SW 1271 (cell line): ENCODE data around the gene MYLK3.
"Not testable (repeated sequence)": the region's sequence is repeated elsewhere in the genome, so short reads cannot be mapped to it uniquely, and the experiment has no call there.

Source experiments
- DNase-seq, 2 experiments: peaks; one replicate each; lab custom pipeline; 2025; lab: John Stamatoyannopoulos, UW

MYLK3 gene

DNA sequence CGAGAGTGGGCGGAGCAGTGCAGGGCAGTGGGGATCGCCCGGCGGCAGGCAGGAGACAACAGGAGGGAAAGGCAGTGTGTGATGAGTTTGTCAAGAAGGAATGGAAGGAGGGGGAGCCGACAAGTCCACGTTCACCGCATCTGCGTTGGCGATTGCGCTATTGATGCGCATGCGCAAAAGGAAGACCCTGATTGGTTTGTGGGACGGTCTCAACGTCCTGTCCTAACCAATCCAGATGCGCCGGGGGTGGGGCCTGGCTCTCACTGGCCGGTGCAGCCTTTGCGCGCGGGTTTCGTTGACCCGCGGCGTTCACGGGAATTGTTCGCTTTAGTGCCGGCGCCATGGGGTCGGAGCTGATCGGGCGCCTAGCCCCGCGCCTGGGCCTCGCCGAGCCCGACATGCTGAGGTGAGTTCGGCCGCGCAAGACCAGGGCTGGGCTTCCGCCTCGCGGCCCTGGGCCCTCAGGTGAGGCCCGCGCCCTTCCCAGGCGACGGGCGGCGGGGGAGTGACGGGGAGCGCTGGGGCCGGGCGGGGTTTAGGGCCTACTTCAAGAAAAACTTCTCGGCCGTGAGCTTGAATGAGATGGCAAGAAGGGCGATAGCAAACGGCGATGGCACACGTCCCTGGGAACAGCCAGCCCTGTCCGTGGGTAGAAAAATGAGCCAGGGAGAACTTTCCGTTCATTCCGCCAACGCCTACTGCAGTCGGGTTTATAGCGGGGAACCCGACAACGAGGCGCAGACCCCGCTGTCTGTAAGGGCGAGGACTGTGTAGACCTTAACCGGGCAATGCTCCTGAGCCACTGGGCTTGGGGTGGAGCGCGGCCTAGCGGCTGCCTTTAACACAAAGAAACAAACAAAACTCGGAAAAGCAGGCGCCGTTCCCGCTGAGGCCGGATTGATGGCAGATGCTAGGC is 58.5 kb downstream of the MYLK3 start, which contains the start of gene ORC6:
ORC6 (plus strand) TSS at position 295 of the 916 bp plus-strand sequence; CDS start at position 342, 47 bp downstream.
- DNase-seq, result peak; percentile 93 to 94

DNA sequence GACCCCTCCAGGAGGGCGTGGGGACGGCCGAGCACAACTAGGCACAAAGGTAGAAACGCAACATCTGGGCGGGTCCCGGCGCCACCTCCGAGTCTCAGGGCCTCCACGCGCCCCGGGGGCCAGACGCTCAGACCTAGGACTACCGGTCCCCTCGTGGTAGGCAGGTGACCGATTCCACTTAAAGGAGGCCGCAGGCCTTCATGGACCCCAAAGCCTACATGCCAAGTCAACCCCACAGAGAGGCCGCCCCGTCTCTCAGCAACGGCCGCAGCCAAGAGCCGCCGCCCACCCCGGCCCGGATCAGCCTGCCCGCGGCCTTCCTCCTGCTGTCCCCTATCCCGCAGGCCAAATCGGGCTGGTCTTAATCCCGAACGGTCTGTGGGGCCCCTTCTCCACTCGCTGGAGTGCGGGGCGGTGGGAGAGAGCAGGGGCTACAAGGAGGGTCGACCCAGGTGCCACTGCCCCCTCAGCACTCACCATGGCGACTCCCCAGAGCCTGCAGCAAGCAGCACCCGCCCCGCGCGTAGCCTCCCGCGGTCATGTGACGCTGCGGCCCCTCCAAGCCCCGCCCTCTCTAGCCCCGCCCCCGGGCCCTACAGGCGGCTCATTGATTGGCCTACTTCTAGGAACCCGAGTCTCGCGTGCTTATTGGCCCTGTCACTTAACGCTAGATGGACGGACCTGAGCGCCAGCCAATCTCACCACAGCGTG is 59.3 kb downstream of the MYLK3 start, which contains the start of gene VPS35:
VPS35 (minus strand) TSS at position 525 of the 711 bp plus-strand sequence; CDS start at position 480, 45 bp downstream.
- DNase-seq, result peak; percentile 93 to 94

DNA sequence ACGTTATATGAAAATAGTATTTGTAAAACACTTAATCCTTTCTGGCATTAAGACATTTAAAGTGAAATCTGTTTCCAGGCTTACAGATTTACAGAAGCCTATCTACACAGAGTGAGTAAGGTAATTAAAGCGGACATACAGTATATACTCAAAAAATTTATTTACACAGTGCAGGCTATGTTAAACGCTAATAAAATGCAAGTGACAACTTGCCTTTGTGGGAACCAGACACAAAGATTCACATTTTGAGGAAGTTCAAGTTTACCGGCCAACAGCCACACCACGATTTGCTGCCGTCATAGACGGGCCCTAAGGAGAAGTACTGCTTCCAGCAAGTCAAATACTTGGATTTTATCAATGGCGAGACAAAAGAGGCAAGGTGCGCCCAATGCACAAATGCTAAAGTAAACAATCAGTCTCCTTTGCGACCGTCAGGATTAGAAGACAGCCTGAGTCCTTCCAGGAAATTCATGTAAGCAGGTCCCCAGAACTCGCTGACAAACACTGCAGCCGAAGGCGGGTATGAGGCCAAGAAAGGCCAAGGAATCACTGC is 60.0 kb downstream of the MYLK3 start:
- no peak for DNase-seq

DNA sequence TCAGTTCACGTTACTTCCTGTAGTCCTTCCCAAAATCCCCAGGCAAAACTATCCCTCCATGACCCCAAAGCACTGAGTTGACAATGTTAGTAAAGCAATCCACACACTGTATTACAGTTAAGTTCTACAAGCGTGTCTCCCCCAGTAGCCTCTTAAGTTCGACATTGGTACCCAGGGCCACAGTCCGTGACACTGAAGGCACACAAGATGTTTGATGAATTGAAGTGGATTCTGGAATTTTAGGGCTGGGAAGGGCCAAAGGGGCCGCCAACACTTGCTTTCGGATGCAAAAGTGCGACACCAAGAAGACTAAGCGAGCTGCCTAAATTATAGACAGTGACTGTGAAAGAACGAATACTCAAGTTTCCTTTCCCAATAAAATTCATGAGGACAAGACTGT is 60.7 kb downstream of the MYLK3 start:
- DNase-seq, result no peak

DNA sequence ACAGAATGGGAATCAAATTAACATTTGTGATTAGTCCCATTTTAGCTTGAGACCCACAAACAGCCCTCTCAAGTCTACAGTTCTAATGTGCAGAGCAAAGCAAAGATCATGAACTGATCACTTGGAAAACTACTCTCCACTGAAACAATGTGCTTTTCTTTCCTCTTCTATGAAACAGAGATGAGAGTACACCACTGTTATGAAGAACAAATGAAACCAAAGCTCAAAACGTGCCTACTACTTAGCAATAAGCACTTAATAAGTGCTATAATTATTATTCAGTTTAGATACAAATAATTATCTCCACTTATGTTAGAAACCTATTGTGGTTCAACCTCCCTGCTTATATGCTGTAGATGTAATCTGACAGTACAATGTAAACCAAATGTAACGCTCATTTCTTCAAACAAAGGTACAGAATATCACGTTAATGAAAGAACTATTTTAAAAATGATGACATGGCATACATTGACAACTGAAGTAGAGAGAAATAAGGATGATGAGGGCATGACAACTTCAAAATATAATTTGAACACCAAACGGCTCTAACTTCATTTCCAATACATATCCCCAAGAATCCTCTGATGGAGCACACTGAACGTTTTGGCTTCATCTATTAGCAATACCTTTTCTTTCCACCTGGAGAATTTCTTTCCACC is 61.2 kb downstream of the MYLK3 start:
- no peak for DNase-seq

DNA sequence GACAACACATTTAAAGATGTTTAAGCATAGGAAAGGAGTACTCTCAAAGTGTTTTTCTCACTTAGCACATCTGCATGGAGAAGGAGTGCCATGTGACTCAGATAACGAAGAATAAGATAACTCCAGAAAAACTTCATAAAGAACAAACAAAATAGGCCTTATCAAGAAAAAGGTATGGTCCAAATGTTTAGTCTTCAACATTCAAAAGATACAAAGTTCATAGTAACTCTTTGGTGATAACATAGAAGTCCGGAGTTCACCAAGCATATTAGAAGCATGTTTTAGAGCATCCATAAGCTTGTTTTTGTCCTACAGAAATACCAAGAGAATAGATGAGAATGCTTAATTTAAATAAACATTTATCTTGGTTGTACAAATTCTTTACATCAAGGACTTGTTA is 66.3 kb downstream of the MYLK3 start:
- DNase-seq, result not testable (repeated sequence)

DNA sequence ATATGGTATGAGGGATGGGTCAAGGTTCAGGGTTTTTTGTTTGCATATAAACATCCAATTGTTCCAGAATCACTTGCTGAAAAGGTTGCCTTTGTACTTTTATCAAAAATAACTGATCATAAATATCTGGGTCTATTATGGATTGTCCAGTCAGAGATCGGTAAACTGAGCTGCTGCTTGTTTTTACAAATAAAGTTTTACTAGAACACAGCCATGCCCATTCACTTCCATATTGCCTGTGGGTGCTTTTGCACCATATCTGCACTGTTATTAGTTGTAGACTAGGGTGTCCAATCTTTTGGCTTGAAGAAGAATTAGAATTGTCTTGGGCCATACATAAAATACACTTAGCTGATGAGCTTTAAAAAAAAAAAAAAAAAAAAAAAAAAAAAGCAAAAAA is 70.2 kb downstream of the MYLK3 start:
- not testable (repeated sequence) for DNase-seq

DNA sequence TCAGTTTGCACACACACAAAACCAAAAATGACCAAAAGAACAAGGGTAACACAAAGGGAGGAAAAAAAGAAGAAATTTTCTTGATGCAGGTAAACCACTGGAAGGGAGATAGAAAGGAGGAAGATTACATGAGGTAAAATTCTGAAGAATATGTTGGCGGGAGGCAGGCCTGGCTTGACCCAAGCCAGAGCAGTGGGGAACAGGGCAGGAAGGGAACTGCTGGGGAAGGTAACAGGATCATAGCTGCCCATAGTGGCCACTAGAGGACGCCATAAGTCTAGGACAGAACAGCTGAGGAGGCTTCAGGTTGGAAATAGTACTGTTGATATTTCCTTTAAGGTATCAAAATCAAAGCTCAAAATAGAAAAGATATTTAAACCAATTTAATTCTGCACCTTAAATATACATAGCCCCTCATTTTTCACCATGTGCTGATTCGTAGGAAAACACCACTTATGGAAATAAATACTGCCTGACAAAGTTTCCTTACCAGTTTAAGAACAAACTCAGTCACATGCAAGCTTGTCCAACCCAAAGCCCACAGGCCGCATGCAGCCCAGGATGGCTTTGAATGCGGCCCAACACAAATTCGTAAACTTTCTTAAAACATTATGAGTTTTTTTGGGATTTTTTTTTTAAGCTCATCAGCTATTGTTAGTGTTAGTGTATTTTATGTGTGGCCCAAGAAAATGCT is 74.7 kb downstream of the MYLK3 start:
- DNase-seq, result peak in 1 of 2 experiments; percentile 55

DNA sequence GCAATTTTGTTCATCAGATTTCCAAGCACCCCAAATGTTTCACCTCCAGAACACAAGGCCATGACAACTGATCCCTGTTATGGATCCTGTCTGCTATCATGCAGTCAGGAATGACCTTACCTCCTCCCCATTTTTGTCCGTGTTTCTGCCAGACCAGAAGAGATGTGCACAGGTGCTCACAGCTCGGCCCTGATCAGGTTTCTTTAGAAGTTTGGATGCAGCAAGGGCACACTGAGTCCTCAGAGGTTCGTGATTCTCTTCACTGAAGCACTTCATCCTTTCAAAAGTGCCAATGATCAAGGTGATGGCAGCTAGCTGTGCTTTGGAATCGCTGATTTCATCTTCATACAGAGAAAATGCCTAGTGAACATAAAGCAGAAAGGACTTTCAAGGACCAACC is 86.0 kb downstream of the MYLK3 start:
- DNase-seq, result no peak

DNA sequence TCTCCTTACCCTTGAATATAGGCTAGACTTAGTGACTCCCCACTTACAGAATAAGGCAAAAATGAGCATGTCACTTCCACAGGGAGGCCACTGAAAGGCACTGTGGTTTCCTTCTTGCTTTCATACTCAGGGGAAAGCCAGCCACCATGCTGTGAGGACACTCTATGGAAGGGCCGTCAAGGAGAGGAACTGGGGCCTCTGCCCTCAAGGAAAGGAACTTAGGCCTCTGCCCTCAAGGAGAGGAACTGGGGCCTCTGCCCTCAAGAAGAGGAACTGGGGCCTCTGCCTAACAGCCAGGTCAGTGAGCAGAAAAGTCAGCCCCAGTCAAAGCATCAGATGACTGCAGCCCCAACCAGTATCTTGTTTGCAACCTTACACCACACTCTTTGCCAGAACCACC is 89.2 kb downstream of the MYLK3 start:
- no peak for DNase-seq
